ENCODE results near the gene SHROOM3.

DNA sequence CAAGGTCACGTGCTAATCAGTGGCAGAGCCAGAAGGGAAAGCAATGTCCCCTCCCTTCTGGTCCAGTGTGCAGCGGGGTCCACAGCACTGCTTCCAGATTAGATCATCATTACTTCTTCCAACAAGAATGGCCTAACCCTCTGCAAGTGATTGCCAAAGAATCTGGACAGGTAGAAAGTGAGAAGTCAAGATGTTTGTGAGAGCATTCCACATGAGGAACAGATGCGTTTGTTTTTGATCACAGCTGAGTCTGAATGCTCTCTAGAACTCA, 147.7 kb downstream of the SHROOM3 start:
- TF ChIP-seq, protein P1, sequence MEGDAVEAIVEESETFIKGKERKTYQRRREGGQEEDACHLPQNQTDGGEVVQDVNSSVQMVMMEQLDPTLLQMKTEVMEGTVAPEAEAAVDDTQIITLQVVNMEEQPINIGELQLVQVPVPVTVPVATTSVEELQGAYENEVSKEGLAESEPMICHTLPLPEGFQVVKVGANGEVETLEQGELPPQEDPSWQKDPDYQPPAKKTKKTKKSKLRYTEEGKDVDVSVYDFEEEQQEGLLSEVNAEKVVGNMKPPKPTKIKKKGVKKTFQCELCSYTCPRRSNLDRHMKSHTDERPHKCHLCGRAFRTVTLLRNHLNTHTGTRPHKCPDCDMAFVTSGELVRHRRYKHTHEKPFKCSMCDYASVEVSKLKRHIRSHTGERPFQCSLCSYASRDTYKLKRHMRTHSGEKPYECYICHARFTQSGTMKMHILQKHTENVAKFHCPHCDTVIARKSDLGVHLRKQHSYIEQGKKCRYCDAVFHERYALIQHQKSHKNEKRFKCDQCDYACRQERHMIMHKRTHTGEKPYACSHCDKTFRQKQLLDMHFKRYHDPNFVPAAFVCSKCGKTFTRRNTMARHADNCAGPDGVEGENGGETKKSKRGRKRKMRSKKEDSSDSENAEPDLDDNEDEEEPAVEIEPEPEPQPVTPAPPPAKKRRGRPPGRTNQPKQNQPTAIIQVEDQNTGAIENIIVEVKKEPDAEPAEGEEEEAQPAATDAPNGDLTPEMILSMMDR (IDR thresholded peaks at IDR 0.05; ENCODE audit: low read depth, low read length) = no peak
- no peak for TF ChIP-seq POLR2A (IDR thresholded peaks at IDR 0.05; ENCODE audit: extremely low read depth, insufficient read length)
- no peak for TF ChIP-seq MAX (IDR thresholded peaks at IDR 0.05; ENCODE audit: low read depth, low read length)
- TF ChIP-seq MYC (IDR thresholded peaks at IDR 0.05; ENCODE audit: low read depth, low read length) = no peak

Data from NB4 (cell line).